HG03103 (cell line): ENCODE data around the gene CD151.

Experiments used
- ATAC-seq: cut with Tn5 transposase; IDR thresholded peaks from one replicate; pipeline ENCODE4 v1.9.1; 2021; ENCODE audit warnings: low read depth; ENCODE audit not compliant: unreplicated experiment

Gene CD151

GRCh38 chr11:832529-833113 lies at the start of gene CD151:
TSS of gene CD151 (plus strand) at chr11:832952. CDS start at chr11:836070, 3,118 bp downstream.
- peak; percentile 31 for ATAC-seq

- ATAC-seq = no peak
Measured at GRCh38 chr11:783581-784015, 49.2 kb upstream of the CD151 start.

GRCh38 chr11:786235-787083 lies 46.3 kb upstream of the CD151 start:
- ATAC-seq = no peak

GRCh38 chr11:787084-787675 lies 45.6 kb upstream of the CD151 start:
- no peak for ATAC-seq

GRCh38 chr11:788009-788640 lies 44.6 kb upstream of the CD151 start:
- ATAC-seq = no peak

GRCh38 chr11:788953-789940 lies 43.5 kb upstream of the CD151 start:
- ATAC-seq = no peak

GRCh38 chr11:789943-790342 lies 42.8 kb upstream of the CD151 start, which contains the start of gene CEND1:
TSS of gene CEND1 (minus strand) at chr11:790090. CDS start at chr11:788576, 1,514 bp downstream.
- ATAC-seq = no peak

- no peak for ATAC-seq
Measured at GRCh38 chr11:790721-791564, 41.8 kb upstream of the CD151 start.

GRCh38 chr11:791658-792534 lies 40.9 kb upstream of the CD151 start:
- no peak for ATAC-seq

- no peak for ATAC-seq
Measured at GRCh38 chr11:792535-792821, 40.3 kb upstream of the CD151 start.

GRCh38 chr11:792873-793272 lies 39.9 kb upstream of the CD151 start:
- no peak for ATAC-seq

- ATAC-seq = no peak
Measured at GRCh38 chr11:793556-793955, 39.2 kb upstream of the CD151 start.

GRCh38 chr11:794013-794765 lies 38.6 kb upstream of the CD151 start:
- ATAC-seq = no peak

GRCh38 chr11:794766-795633 lies 37.8 kb upstream of the CD151 start:
- ATAC-seq = no peak

GRCh38 chr11:795634-796564 lies 36.9 kb upstream of the CD151 start:
- ATAC-seq = no peak
